HG03520 (cell line): ENCODE results near the gene EEF1G.
"Not testable (repeated sequence)": the region's sequence is repeated elsewhere in the genome, so short reads cannot be mapped to it uniquely, and the experiment has no call there.

Experiments
- ATAC-seq: cut with Tn5 transposase; IDR thresholded peaks from one replicate; pipeline ENCODE4 v1.9.1; 2021; ENCODE audit warnings: mild to moderate bottlenecking, moderate library complexity; ENCODE audit not compliant: unreplicated experiment

Gene EEF1G

DNA sequence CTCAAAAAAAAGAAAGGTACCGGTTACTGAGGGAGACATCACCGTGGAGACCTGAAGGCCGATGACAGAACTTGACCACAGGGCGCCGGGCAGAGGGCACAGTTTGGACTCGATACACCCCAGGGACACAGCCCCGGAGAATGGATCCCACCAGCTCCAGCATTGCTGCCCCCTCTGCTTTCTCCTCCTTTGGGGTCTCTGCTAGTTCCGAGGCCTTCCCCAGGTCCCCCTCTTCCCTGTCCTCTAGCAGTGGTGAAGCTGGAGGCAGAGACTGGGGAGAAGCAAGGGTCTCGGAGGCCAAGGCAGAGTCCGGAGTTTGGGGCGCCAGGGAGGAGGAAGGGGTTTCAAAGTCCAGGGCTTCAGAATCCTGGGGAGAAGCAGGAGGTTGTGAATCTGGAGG lies 4.8 kb upstream of the EEF1G start:
- ATAC-seq: no peak

DNA sequence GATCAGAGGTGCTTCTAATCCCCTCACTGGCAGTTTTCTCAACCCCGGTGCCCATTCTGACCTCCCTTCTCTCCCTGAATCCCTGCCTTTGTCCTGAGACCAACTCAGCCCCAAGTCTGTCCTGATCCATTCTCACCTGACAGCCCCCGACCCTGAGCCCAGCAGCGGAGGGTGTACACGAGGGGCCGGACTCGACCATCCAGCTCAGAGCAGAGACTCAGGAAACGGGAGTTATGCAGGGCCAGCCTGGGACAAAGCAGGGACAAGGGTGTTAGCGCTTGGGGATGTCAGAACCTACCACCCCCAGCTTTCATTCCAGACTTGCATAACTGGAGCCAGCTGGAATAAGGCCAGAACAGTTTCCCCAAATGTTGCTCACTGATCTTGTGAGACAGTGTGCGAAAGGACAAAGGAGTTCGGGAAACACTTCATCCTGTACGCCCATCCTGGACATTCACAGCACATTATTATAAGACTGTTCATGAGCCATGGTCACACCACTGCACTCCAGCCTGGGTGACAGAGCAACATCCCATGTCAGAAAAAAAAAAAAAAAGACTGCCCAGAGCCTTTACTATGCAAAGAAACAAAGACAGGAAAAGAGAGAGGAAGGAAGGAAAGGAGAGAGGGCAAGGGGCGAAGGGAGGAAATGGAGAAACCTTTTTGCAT lies 3.5 kb upstream of the EEF1G start:
- ATAC-seq: no peak

DNA sequence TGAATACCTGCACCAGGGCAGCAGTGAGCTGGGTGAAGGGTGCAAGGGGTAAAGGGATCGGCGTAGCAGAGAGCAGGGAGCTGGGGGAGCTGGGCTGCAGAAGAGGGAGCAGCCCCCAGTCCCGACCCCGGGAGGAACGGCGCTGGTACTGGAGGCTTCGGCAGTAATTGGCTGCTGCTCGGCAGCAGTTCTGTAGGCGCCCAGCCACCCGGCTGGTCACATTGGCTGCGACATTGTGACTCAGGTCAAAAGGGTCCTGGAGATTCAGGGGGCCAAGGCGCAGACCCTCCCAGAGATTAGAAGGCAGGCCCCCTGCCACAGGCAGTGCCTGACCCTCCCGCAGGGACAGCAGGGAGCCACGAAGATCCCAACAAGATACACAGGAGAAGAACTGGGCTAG lies 2.1 kb upstream of the EEF1G start:
- no peak for ATAC-seq

DNA sequence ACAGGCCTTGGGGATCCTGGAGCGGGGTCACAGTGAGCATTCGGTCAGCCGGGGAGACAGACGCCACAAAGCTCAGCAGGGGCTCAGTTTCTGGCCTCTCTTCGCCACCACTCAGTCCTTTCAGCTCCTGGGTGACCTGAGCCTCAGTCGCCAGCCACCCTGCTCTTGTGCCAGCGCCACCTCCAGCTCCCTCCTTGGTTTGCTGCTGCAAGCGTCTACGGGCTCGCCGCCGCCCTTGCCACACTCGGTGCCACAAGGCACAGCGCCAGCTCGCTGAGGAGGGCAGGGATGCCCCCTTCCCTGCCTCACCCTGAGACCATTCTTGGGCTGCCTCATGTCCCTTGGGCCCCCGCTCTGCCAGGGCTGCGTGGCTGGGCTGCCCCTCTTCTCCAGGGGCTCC lies 1.5 kb upstream of the EEF1G start:
- ATAC-seq: no peak

DNA sequence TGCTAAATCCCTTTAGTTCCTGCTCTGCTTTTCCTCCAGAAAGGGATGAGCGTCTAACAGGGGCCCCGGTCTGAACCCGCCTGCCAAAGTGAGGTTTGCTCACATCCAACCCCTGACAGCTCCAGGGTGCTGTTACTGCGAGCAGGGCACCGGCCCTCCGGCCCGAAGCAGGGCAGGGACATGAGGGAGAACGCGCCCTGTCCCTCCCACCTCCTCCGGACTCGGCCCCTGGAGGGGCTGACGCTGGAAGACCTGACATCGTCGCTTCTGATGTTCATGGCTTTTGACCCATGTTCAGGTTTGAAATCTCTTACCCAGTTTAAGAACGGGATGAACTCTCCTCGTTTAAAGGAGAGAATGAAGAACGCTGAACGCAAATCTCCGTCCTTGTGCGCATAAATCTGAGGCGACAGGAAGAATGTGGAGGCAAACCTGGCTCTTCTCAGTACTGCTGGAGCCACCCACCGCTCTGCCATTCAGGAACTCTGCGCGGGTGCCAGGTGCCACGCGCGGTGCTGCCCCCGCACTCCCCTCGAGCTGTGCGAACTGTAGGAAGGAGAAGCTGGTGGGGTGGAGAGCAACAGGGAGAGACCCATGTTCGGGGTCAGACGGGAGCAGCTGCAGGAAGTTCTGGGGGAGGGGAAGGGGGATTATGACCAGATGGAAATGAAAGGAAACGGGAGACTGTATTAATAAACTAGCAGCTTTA lies 826 bp upstream of the EEF1G start:
- no peak for ATAC-seq

DNA sequence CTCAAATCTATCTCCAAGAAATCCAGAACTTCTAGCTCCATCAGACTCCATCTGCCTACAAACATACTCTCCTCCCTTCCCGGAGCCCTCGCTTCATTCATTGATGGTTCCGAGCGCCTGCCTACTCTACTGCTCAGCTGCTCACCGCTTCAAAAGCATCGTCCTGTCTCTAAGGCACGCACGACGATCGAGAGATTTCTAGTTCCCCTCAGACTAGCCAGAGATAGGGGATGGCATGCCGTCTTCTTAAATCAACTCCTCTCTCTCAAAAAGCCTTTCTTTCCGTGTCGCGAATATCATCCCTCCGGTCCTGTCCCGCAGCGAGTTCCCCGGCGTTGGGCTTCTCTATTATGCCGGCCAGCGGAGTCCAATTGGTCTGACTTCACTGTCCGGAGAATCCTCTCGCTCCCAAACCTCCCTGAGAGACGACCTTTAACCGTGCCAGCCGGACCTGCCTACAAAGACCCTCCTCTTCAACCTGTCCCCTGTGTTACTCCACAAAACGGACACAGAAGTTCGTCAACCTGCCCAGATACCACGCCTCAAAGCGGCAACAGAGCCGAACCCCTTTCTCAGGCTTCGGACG lies 592 bp downstream of the EEF1G start:
- no peak for ATAC-seq

DNA sequence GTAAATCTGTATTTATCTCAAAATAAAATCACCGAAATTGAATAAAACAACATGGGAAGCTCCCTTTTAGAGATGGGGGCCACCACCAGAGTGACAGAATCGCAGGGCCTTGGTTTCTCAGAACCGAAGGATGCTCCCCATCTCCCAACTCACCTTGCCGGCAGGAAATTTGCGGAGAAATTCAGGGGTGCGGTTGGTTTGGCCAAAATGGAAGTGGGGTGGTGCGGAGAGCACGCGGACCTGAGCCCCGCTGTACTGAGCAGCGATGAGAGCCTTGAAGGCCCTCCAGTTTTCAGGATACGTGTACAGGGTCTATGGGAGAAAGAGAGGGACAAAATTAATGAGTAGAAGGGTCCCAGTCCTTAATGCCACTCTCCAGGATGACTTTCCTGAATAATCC lies 1.3 kb downstream of the EEF1G start:
- ATAC-seq: no peak

DNA sequence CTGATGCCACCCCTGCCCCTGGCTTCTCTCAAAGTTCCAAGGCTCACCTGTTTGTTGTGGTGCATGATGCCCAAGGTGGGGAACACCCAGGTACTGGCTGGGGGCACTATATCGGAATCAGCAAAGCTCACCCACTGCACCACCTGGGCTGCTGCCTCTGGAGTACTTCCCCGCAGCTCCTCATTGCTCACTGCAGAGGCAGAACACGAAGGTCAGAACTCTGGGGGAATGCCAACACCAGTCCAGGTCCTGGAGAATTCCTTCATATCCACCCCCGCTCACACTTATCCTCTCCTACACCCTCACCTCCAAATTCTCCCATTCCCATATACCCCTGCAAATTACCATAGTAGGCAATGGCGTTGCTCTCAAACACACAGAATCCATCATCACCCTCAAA lies 2.2 kb downstream of the EEF1G start:
- not testable (repeated sequence) for ATAC-seq

DNA sequence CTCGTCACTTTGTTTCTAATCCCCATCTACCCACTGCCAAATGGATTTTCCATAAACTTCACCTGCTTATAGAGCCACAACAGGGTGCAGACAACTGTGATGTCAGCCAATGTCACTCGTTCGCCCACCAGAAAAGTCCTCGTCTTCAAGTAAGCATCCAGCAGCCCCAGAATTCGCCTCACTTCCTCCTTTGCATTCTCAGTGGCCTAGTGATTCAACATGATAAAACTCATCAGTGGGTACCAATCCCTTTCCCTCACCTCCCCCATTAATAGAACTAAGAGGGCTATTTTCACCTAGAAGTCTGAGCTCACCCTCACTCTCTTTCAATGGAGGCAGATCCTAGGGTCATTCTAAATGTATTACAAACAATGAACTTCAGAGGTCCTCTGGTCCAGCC lies 2.8 kb downstream of the EEF1G start:
- not testable (repeated sequence) for ATAC-seq

DNA sequence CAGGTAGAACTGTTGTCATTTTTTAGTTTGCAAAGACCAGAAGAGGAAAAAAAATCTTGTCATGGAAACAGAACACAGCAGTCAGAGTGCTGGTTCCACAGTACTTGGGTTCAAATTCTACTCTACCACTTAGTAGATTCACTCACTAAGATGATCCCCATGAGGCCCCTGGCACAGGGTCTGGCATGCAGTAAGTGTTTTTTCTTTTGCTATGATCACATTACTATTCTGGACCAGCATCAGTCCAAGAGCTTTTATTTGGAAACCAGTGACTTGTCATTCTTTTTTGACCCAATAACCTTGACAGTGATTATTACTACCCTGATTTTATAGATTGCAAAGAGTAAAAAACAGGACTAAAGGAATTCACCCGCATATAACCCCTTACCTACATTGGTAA lies 4.1 kb downstream of the EEF1G start:
- no peak for ATAC-seq

DNA sequence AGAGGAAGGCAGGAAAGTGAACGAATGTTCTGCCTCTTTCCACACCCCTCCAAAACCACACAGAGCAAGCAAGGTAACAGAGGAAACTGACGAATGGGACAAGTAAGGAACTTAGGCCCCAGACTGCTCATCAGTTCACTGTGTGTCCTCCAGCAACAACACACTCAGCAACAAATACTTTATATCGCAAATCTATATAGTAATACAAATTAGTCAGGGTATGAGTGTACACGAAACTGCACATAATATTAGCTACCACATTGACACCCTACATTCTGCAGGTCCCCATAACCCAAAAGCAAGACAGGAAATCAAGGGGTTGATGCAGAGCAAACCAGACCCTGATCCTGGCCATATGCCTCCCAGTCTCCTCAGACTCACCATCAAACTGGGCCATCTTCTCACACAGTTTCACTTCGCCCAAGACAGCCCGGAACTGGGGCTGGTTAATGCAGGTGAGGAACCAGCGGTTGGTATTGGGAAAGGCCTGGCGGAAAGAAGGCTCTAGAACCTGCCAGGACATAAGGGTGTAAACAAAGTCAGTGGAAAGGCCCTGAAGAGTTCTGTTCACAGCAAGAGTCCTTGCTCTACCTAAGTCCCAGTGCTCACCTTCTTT lies 6.6 kb downstream of the EEF1G start:
- no peak for ATAC-seq

DNA sequence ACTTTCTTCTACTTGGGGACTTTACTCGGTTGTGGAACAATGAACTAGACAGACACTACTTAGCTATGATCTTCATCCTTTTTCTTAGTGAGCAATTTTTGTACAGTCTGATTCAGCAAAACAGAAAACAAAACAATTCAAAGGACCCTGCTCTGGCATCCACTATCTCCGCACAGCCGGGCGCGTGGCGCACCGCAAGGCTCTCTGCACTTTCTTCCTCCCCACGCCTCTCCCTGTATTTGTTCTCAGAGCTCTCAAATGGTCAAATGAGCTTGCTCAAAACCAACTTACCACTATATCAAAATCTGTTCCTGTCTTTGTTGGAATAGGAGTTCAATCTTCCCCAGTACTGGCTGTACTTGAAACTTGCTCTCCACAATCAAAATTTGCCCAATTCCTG lies 7.4 kb downstream of the EEF1G start:
- no peak for ATAC-seq

DNA sequence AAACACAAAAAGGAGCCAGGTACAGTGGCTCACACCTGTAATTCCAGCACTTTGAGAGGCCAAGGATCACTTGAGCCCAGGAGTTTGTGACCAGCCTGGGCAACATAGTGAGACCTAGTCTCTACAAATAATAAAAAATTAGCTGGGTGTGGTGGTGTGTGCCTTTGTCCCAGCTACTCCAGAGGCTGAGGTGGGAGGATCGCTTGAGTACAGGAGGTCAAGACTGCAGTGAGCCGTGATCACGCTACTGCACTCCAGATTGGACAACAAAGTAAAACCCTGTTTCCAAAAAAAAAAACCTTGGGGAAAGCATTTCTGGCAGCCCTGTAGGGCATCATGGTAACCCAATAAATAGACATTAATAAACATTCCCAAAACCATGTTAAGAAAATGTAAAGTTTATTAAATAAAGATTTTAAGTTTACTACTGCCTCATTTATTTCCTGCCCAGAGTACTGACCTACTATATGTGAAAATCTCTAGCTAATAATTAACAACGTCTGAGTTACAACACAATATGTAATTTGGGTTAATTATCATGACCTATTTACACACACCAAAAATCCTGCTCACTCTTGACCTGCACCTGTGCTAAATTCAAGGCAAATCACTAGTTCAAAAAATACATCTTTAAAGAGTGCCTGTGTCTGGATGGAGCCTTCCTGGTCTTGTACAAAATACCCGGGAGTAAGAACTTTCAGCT lies 8.4 kb downstream of the EEF1G start:
- no peak for ATAC-seq

DNA sequence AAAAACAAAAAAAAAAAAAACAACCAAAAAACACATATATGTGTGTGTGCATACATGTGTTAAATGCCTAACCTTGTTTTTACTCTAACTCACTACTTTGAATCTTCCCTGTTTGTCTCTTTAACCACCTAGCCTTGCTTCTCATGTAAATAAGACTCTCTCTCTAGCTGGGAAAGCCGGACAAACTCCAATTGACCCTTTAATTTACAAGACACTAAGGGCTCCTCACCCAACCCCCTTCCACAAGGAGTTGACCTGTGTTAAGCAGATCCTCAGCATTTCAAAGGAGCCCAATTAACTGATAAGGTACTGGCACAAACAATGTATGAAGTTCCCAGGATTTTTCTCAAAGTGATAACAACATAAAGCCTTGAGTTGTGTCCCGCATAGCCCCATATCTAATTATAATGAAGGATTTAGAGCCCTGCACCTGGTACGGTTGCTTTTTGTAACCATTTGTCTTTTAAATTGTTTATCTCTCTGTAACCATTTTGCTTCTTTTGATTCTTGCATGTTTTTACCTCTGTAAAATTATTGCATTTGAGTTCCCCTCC lies 11.9 kb downstream of the EEF1G start:
- ATAC-seq: not testable (repeated sequence)

DNA sequence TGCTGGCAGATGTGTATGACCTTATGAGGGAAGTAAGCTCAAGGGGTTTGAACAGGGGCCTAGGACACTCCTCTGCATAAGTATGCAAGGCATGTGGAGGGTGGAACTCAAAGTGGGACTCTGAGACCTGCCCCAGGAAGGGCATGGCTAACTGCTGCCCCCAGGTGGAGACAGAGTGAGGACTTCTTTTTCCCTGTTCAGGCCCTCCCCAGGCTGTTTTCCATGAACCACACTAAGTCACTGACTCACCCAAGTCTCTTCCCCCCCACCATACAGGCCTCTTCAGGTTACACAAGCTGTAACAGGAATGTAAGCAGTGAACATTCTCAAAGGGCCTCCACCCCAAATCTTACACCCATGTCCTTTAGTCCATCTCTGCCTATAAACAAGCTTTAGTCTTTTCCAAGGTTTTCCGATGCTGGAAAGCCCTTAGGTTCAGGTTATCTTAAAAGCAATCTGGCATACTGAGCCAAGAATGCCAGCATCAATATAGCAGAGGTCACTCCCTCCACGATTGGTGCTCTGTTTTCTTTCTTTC lies 13.1 kb downstream of the EEF1G start:
- no peak for ATAC-seq

DNA sequence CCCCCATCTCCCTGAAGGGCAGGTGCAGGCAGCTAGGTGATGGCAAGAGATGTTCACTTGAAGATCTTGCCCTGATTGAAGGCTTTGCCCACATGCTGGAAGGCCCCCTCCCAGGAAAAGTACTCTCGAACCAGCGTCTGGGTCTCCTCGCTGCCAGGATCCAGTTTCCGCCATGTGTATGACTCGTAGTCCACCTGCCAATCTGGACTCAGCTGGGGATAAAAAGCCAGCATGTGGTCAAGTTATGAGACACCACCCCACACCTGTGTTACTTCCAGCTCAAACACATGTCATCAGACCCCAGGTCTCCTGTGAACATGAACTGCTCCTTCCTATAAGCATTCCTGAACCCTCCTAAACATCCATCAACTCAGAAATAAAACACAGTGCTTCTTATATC lies 14.1 kb downstream of the EEF1G start:
- not testable (repeated sequence) for ATAC-seq

DNA sequence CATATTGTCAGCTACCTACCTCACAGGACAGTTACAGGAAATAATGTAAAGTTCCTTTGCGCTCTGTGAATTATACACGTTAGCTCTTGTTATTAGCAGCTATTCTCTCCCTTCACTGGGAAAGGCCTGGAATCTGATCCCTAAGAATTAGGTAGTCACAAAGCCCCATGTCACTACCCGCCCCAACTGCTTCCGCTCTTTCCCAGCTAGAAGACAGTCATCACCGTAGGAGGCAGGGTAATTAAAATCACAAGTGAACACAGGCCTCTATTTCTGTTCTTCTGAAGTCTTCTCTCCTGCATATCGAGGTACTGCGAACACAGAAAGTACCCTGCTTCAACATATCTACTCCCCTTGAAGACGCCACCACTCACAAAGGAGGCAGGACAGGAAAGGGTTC lies 14.5 kb downstream of the EEF1G start:
- no peak for ATAC-seq

DNA sequence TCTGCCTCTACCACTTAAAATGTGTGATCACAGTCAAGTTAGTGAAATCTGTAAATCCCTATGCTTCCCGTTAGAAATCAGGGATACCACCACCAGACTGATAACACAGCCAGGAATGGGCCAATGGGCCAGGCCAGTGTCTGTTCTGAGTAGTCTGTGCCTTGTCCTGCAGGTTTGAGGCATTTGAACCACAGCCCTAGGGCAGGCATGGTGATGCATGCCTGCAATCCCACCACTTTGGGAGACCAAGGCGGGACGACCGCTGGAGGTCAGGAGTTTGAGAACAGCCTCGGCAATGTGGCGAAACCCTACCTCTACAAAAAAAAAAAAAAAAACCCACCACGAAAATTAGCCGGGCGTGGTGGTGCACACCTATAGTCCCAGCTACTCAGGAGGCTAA lies 15.0 kb downstream of the EEF1G start:
- ATAC-seq: no peak

DNA sequence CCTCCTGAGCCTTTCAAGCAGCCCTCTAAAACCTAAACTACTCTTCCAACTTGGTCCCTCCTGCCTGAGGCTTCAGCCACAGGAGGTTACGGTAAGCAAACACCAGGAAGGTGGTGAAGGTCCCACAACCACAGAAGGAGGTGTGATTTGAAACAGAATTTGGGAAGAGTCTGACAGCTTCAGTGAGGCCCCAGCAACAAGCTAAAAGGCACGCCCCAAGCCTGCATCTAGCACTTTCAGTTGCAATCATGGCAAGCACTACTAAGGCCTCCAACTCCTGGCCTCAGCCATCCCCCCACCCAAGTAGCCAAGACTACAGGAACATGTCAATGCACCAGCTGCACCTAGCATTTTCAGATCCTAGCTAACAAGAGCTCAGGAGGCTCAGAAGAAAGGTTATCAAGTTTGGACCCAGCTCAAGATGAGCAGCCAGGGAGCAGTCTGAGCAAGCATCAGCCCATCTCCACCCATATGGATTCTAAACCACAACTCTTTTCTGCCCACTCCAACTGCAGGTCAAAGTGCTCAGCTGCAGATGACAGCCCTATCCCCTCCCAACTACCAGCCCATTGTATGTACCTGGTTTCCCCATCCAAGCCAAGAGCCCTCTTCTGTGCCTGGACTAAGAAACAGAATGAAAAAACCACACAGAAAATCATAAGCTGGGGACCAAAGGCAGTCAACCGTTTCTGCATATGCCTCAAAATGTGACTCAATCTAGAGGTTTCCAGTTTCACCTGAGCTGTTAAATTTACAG lies 16.6 kb downstream of the EEF1G start:
- ATAC-seq: no peak
